Measurements from ENCODE around the gene TMEM167B. TPM values are rescaled to one million over a fixed set of nuclear protein-coding genes. Genes with fewer than 3 reads are reported as not detected.

TMEM167B gene
- polyA plus RNA-seq, 1 donor (not counting 4 experiments of a cell fraction or from before 2014, with no cell fraction given), result 15.7 TPM

DNA sequence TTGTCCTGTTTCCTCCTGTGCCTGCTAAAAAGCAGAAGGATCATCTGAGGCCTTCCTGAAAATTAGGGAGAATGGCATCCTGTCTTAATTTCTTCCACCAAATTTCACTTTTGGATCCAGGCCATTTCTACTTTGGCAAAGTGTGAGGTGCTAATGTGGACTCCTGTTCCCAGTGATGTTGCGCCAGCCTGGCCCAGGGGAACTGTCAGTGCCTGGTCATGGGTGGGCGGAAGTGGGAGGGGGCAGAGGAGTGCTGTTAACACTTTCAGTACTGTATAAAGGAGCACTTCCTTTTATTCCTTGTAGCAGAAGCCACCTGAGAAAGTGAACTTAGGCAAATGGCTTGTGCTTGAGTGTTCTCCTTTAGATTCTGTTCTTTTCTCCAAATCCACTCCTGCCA lies 43.3 kb downstream of the TMEM167B start:
- dilution Hi-C loops (cut with MboI; ENCODE audit: extremely low pct_ligation_motif_present, low sequenced_read_pairs), result no loop called here
- Histone ChIP-seq H4K20me1 (ENCODE audit: control insufficient read depth, extremely low read depth, insufficient read depth, low read length) (no peaks in the 10 kb centered on the region), H3K4me3 (ENCODE audit: control insufficient read depth in 2 of 3, extremely low read depth in 1 of 3, insufficient read depth in 2 of 3, low read depth in 1 of 3, low read length in 3 of 3) (no peak overlapping the region), H3K9me3 (ENCODE audit: control insufficient read depth, low read depth, low read length) (no peaks in the 10 kb centered on the region), H3K9ac (ENCODE audit: control insufficient read depth, extremely low read depth, insufficient read depth, low read length) (no peak overlapping the region), H3K9me1 (ENCODE audit: control insufficient read depth, extremely low read depth, insufficient read depth, low read length) (no peaks in the 10 kb centered on the region), H2AFZ (ENCODE audit: control insufficient read depth, low read length) (no peak overlapping the region), H3K27me3 (ENCODE audit: control insufficient read depth, extremely low read depth, insufficient read depth, low read length) (no peaks in the 10 kb centered on the region), H3K4me1 (ENCODE audit: control insufficient read depth, extremely low read depth, insufficient read depth, low read length) (no peaks in the 10 kb centered on the region), H3K27ac (ENCODE audit: control insufficient read depth, insufficient read depth, low read length) (no peak overlapping the region), H3K36me3 (ENCODE audit: control insufficient read depth in 2 of 2, extremely low read depth in 1 of 2, insufficient read depth in 2 of 2, low read length in 2 of 2) (no peaks in the 10 kb centered on the region), H3K4me2 (ENCODE audit: control insufficient read depth, extremely low read depth, insufficient read depth, low read depth, low read length) (no peak overlapping the region), H3K79me2 (ENCODE audit: control insufficient read depth, insufficient read depth, low read length) (no peaks in the 10 kb centered on the region)
- TF ChIP-seq EZH2 (IDR thresholded peaks at IDR 0.05; ENCODE audit: low read length) (no peak), CTCF (optimal IDR thresholded peaks at IDR 0.05 in 1 of 3, IDR thresholded peaks at IDR 0.05 in 1 of 3, conservative IDR thresholded peaks at IDR 0.05 in 1 of 3; ENCODE audit: extremely low read depth in 1 of 3, insufficient read depth in 2 of 3, low read length in 3 of 3) (no peak)
- no peak for FAIRE-seq
- DNase-seq (ENCODE audit: low read depth, low spot score), result no peak

GRCh38 chr1:109134423-109134822 lies 43.9 kb downstream of the TMEM167B start:
- Histone ChIP-seq H2AFZ (ENCODE audit: control insufficient read depth, low read length) (no peak overlapping the region), H3K9me3 (ENCODE audit: control insufficient read depth, low read depth, low read length) (no peaks in the 10 kb centered on the region), H3K9ac (ENCODE audit: control insufficient read depth, extremely low read depth, insufficient read depth, low read length) (no peak overlapping the region), H4K20me1 (ENCODE audit: control insufficient read depth, extremely low read depth, insufficient read depth, low read length) (no peaks in the 10 kb centered on the region), H3K27me3 (ENCODE audit: control insufficient read depth, extremely low read depth, insufficient read depth, low read length) (no peaks in the 10 kb centered on the region), H3K4me1 (ENCODE audit: control insufficient read depth, extremely low read depth, insufficient read depth, low read length) (no peaks in the 10 kb centered on the region), H3K27ac (ENCODE audit: control insufficient read depth, insufficient read depth, low read length) (no peak overlapping the region), H3K4me2 (ENCODE audit: control insufficient read depth, extremely low read depth, insufficient read depth, low read depth, low read length) (no peak overlapping the region), H3K4me3 (ENCODE audit: control insufficient read depth in 2 of 3, extremely low read depth in 1 of 3, insufficient read depth in 2 of 3, low read depth in 1 of 3, low read length in 3 of 3) (no peak overlapping the region), H3K79me2 (ENCODE audit: control insufficient read depth, insufficient read depth, low read length) (no peaks in the 10 kb centered on the region), H3K9me1 (ENCODE audit: control insufficient read depth, extremely low read depth, insufficient read depth, low read length) (no peaks in the 10 kb centered on the region), H3K36me3 (ENCODE audit: control insufficient read depth in 2 of 2, extremely low read depth in 1 of 2, insufficient read depth in 2 of 2, low read length in 2 of 2) (no peaks in the 10 kb centered on the region)
- no peak for DNase-seq (ENCODE audit: low read depth, low spot score)
- dilution Hi-C loops (cut with MboI; ENCODE audit: extremely low pct_ligation_motif_present, low sequenced_read_pairs), result no loop called here
- TF ChIP-seq EZH2 (IDR thresholded peaks at IDR 0.05; ENCODE audit: low read length), result no peak
- TF ChIP-seq CTCF (optimal IDR thresholded peaks at IDR 0.05 in 1 of 3, IDR thresholded peaks at IDR 0.05 in 1 of 3, conservative IDR thresholded peaks at IDR 0.05 in 1 of 3; ENCODE audit: extremely low read depth in 1 of 3, insufficient read depth in 2 of 3, low read length in 3 of 3), result no peak
- FAIRE-seq, result no peak

Data from keratinocyte (primary cell).